HepG2 (cell line): ENCODE data around the gene MUL1. TPM values are rescaled to one million over a fixed set of nuclear protein-coding genes. Genes with fewer than 3 reads are reported as not detected.

ENCODE experiments used
- BCLAF1 ChIP-seq: fragments of 450-650 bp; IDR thresholded peaks from 2 replicates; pipeline ENCODE4 v1.6.1; 2017; ENCODE audit warnings: mild to moderate bottlenecking
- ETV6 ChIP-seq: sonication (generic); formaldehyde crosslinking; conservative IDR thresholded peaks from 2 replicates; pipeline ENCODE4 v1.4.0; 2020; ENCODE audit warnings: missing genetic modification reagents
- HDAC2 ChIP-seq: sonication (generic); formaldehyde crosslinking; IDR thresholded peaks from 2 replicates; pipeline ENCODE4 v1.4.0; 2020; ENCODE audit warnings: missing genetic modification reagents
- HNRNPLL ChIP-seq: fragments of 200-400 bp; formaldehyde crosslinking; IDR thresholded peaks from 2 replicates; pipeline ENCODE4 v1.6.1; 2017; ENCODE audit warnings: mild to moderate bottlenecking, low read depth, low read length; ENCODE audit not compliant: poor library complexity, severe bottlenecking
- KLF15 ChIP-seq: sonication (generic); formaldehyde crosslinking; IDR thresholded peaks from 2 replicates; pipeline ENCODE4 v1.8.1; 2023; ENCODE audit warnings: borderline replicate concordance, mild to moderate bottlenecking, inconsistent platforms, missing genetic modification reagents, mixed read lengths
- KLF6 ChIP-seq: IDR thresholded peaks from 2 replicates; pipeline ENCODE4 v1.8.0; 2016; ENCODE audit warnings: missing biosample characterization, missing genetic modification reagents
- MBNL3 ChIP-seq: fragments of 250-450 bp; sonication (Bioruptor Pico); conservative IDR thresholded peaks from 2 replicates; pipeline ENCODE4 v1.8.0; 2022; ENCODE audit warnings: mild to moderate bottlenecking, inconsistent platforms
- NFYB ChIP-seq: sonication (generic); formaldehyde crosslinking; IDR thresholded peaks from 2 replicates; pipeline ENCODE4 v1.4.0; 2020; ENCODE audit warnings: missing genetic modification reagents
- NR0B2 ChIP-seq: sonication (generic); formaldehyde crosslinking; IDR thresholded peaks from 2 replicates; pipeline ENCODE4 v1.4.0; 2020; ENCODE audit warnings: mild to moderate bottlenecking, missing genetic modification reagents
- POLR2AphosphoS5 ChIP-seq: IDR thresholded peaks from 2 replicates; pipeline ENCODE4 v1.6.1; 2012; ENCODE audit warnings: low read depth, low read length
- RBM39 ChIP-seq: fragments of 200-400 bp; formaldehyde crosslinking; IDR thresholded peaks from one replicate; pipeline ENCODE4 v1.6.1; 2018; ENCODE audit warnings: antibody characterized with exemption, mild to moderate bottlenecking, low read depth, low read length; ENCODE audit not compliant: poor library complexity, severe bottlenecking
- SCMH1 ChIP-seq: sonication (generic); formaldehyde crosslinking; IDR thresholded peaks from 2 replicates; pipeline ENCODE4 v1.9.0; 2021; ENCODE audit warnings: missing genetic modification reagents, mild to moderate bottlenecking, borderline replicate concordance
- SNAPC4 ChIP-seq: sonication (generic); formaldehyde crosslinking; IDR thresholded peaks from 2 replicates; pipeline ENCODE4 v1.4.0; 2020; ENCODE audit warnings: mild to moderate bottlenecking, missing genetic modification reagents
- SP2 ChIP-seq: sonication (generic); formaldehyde crosslinking; IDR thresholded peaks from 2 replicates; pipeline ENCODE4 v1.5.1; 2020; ENCODE audit warnings: mild to moderate bottlenecking, missing genetic modification reagents
- XRCC5 ChIP-seq: fragments of 200-400 bp; formaldehyde crosslinking; optimal IDR thresholded peaks from 2 replicates; pipeline ENCODE3; 2017; ENCODE audit warnings: mild to moderate bottlenecking, low read length
- ZBTB7A ChIP-seq: sonication (generic); formaldehyde crosslinking; IDR thresholded peaks from 2 replicates; pipeline ENCODE4 v1.8.0; 2022; ENCODE audit warnings: mild to moderate bottlenecking, missing genetic modification reagents
- ZFP82 ChIP-seq: sonication (generic); formaldehyde crosslinking; IDR thresholded peaks from 2 replicates; pipeline ENCODE4 v1.5.1; 2020; ENCODE audit warnings: mild to moderate bottlenecking, missing genetic modification reagents, borderline replicate concordance
- ZNF180 ChIP-seq: sonication (generic); formaldehyde crosslinking; IDR thresholded peaks from 2 replicates; pipeline ENCODE4 v1.4.0; 2020; ENCODE audit warnings: low read depth, missing genetic modification reagents, borderline replicate concordance
- ZNF275 ChIP-seq: sonication (generic); formaldehyde crosslinking; IDR thresholded peaks from 2 replicates; pipeline ENCODE4 v1.8.0; 2022; ENCODE audit warnings: missing genetic modification reagents, mild to moderate bottlenecking, inconsistent platforms, borderline replicate concordance
- ZNF619 ChIP-seq: sonication (generic); formaldehyde crosslinking; IDR thresholded peaks from 2 replicates; pipeline ENCODE4 v1.4.0; 2020; ENCODE audit warnings: mild to moderate bottlenecking, missing genetic modification reagents
- polyA plus RNA-seq, 8 experiments: library from polyadenylated mRNA; depleted of rRNA in 3 of 8; stranded (reverse) in 7 of 8; unstranded in 1 of 8; fragments of >200 nt; fragmentation: Illumina TruSeq in 4 of 8; extraction: Trizol in 4 of 8; gene quantifications; 2 replicates each; pipeline versions ENCODE4 v1.2.1 to v1.2.3, GENCODE V29; 2011 to 2016; ENCODE audit warnings: low read depth in 4 of 8, missing spikeins in 1 of 8, mixed read lengths in 1 of 8; ENCODE audit not compliant: insufficient read depth in 1 of 8
- total RNA-seq, 5 experiments: library from RNA; depleted of rRNA; stranded (reverse); fragments of >200 nt; fragmentation: Illumina TruSeq; extraction: Trizol; gene quantifications; 2 replicates each; pipeline ENCODE4 v1.2.3, GENCODE V29; 2016; ENCODE audit warnings: low read depth in 1 of 5

The MUL1 gene
- total and polyA plus RNA-seq, 2 of the 13 experiments (the other 11 are each of a cell fraction or from before 2014, with no cell fraction given), result 21.5 to 26.5 TPM

GRCh38 chr1:20551945-20552727 lies 44.2 kb upstream of the MUL1 start, which contains the start of gene FAM43B (continued):
- TF ChIP-seq HDAC2 (no peak), ZNF275 (CRISPR knock-in tag) (no peak), POLR2AphosphoS5 (peak; percentile 95), ZNF180 (no peak), HNRNPLL (no peak), ZNF619 (no peak), XRCC5 (peak; percentile 76), KLF15 (CRISPR knock-in tag) (no peak; the same call in 1 of the 2 replicates), ZBTB7A (CRISPR knock-in tag) (0 out of 2 replicates have a peak, but pooled peaks have one; percentile 13), ETV6 (CRISPR knock-in tag) (no peak), SCMH1 (no peak), MBNL3 (CRISPR knock-in tag) (no peak), ZFP82 (CRISPR knock-in tag) (no peak), BCLAF1 (no peak), NFYB (CRISPR knock-in tag) (no peak; the same call in 1 of the 2 replicates), SNAPC4 (peak; percentile 77; the same call in 1 of the 2 replicates), KLF6 (CRISPR knock-in tag) (0 out of 2 replicates have a peak, but pooled peaks have one; percentile 36), NR0B2 (CRISPR knock-in tag) (no peak), SP2 (CRISPR knock-in tag) (peak; percentile 38), RBM39 (peak; percentile 35)
